Activated naive CD8-positive, alpha-beta T cell treated with anti-CD3 and anti-CD28 coated beads, Interleukin-2, amount 50 U/mL, for 24 hours (primary cell): ENCODE data around the gene PAPSS2.
"Not testable (repeated sequence)": the region's sequence is repeated elsewhere in the genome, so short reads cannot be mapped to it uniquely, and the experiment has no call there.

ENCODE experiments used
- ATAC-seq: fragments of 150-1000 bp; cut with Tn5 transposase; one replicate; pipeline ENCODE4 v1.10.0; 2021
- DNase-seq: peaks from one replicate; pipeline ENCODE4 v3.0.0; 2021
- H3K27ac Mint-ChIP-seq: one replicate; pipeline ENCODE4 v1.8.0; 2021; ENCODE audit warnings: mild to moderate bottlenecking, mixed read lengths
- H3K27me3 Mint-ChIP-seq: one replicate; pipeline ENCODE4 v1.8.0; 2021; ENCODE audit warnings: mixed read lengths
- H3K36me3 Mint-ChIP-seq: one replicate; pipeline ENCODE4 v1.8.0; 2021; ENCODE audit warnings: low read depth, mixed read lengths
- H3K4me1 Mint-ChIP-seq: one replicate; pipeline ENCODE4 v1.8.0; 2021; ENCODE audit warnings: mixed read lengths
- H3K4me3 Mint-ChIP-seq: one replicate; pipeline ENCODE4 v1.8.0; 2021; ENCODE audit warnings: mild to moderate bottlenecking, moderate library complexity, mixed read lengths
- H3K9me3 Mint-ChIP-seq: one replicate; pipeline ENCODE4 v1.8.0; 2021; ENCODE audit warnings: mixed read lengths

PAPSS2 gene

GRCh38 chr10:87632454-87632853, 27.2 kb upstream of the PAPSS2 start:
- H3K9me3 Mint-ChIP-seq, result no peaks in the 10 kb centered on the region
- no peaks in the 10 kb centered on the region for H3K27me3 Mint-ChIP-seq
- H3K27ac Mint-ChIP-seq, result no peak overlapping the region
- H3K4me1 Mint-ChIP-seq, result peaks cover 14% of the 10 kb centered on the region
- DNase-seq (no peak), ATAC-seq (no peak)
- no peak overlapping the region for H3K4me3 Mint-ChIP-seq
- no peaks in the 10 kb centered on the region for H3K36me3 Mint-ChIP-seq

GRCh38 chr10:87634311-87634710, 25.4 kb upstream of the PAPSS2 start:
- Mint-ChIP-seq H3K36me3 (no peaks in the 10 kb centered on the region), H3K9me3 (no peaks in the 10 kb centered on the region), H3K4me1 (peaks cover 14% of the 10 kb centered on the region), H3K4me3 (no peak overlapping the region), H3K27me3 (no peaks in the 10 kb centered on the region), H3K27ac (no peak overlapping the region)
- DNase-seq (no peak), ATAC-seq (no peak)

- peak; percentile 98 for ATAC-seq
- Mint-ChIP-seq H3K4me3 (no peak overlapping the region), H3K27me3 (no peaks in the 10 kb centered on the region), H3K36me3 (no peaks in the 10 kb centered on the region), H3K27ac (peak overlapping the region; percentile 52), H3K4me1 (peaks cover 14% of the 10 kb centered on the region), H3K9me3 (no peaks in the 10 kb centered on the region)
- DNase-seq, result peak; percentile 16
Measured at GRCh38 chr10:87635498-87636312, 24.0 kb upstream of the PAPSS2 start.

GRCh38 chr10:87636313-87636915, 23.3 kb upstream of the PAPSS2 start:
- H3K4me3 Mint-ChIP-seq, result no peak overlapping the region
- H3K27me3 Mint-ChIP-seq, result no peaks in the 10 kb centered on the region
- ATAC-seq (no peak), DNase-seq (no peak)
- H3K36me3 Mint-ChIP-seq, result no peaks in the 10 kb centered on the region
- H3K4me1 Mint-ChIP-seq, result peaks cover 14% of the 10 kb centered on the region
- peak overlapping the region; percentile 12 for H3K27ac Mint-ChIP-seq
- no peaks in the 10 kb centered on the region for H3K9me3 Mint-ChIP-seq

GRCh38 chr10:87639493-87639892, 20.2 kb upstream of the PAPSS2 start:
- Mint-ChIP-seq H3K4me1 (peaks cover 15% of the 10 kb centered on the region), H3K27me3 (no peaks in the 10 kb centered on the region), H3K4me3 (no peak overlapping the region), H3K9me3 (peaks cover 1% of the 10 kb centered on the region), H3K27ac (no peak overlapping the region), H3K36me3 (no peaks in the 10 kb centered on the region)
- ATAC-seq, result no peak
- DNase-seq, result no peak

GRCh38 chr10:87640043-87640442, 19.6 kb upstream of the PAPSS2 start:
- Mint-ChIP-seq H3K4me3 (no peak overlapping the region), H3K27ac (no peak overlapping the region), H3K36me3 (no peaks in the 10 kb centered on the region), H3K9me3 (peaks cover 5% of the 10 kb centered on the region), H3K4me1 (peaks cover 18% of the 10 kb centered on the region), H3K27me3 (no peaks in the 10 kb centered on the region)
- DNase-seq, result no peak
- ATAC-seq, result no peak

- Mint-ChIP-seq H3K36me3 (no peaks in the 10 kb centered on the region), H3K9me3 (peaks cover 5% of the 10 kb centered on the region), H3K4me1 (peaks cover 14% of the 10 kb centered on the region), H3K27ac (no peak overlapping the region), H3K27me3 (no peaks in the 10 kb centered on the region), H3K4me3 (no peak overlapping the region)
- no peak for DNase-seq
- no peak for ATAC-seq
Measured at GRCh38 chr10:87642486-87642885, 17.2 kb upstream of the PAPSS2 start.

- Mint-ChIP-seq H3K4me3 (no peak overlapping the region), H3K9me3 (peaks cover 5% of the 10 kb centered on the region), H3K27me3 (no peaks in the 10 kb centered on the region), H3K4me1 (peaks cover 18% of the 10 kb centered on the region), H3K36me3 (no peaks in the 10 kb centered on the region), H3K27ac (no peak overlapping the region)
- no peak for DNase-seq
- no peak for ATAC-seq
Measured at GRCh38 chr10:87642988-87643387, 16.7 kb upstream of the PAPSS2 start.

- DNase-seq, result no peak
- Mint-ChIP-seq H3K27ac (no peak overlapping the region), H3K4me1 (peaks cover 20% of the 10 kb centered on the region), H3K36me3 (no peaks in the 10 kb centered on the region), H3K9me3 (peaks cover 5% of the 10 kb centered on the region), H3K4me3 (no peak overlapping the region), H3K27me3 (no peaks in the 10 kb centered on the region)
- ATAC-seq, result no peak
Measured at GRCh38 chr10:87643920-87644319, 15.8 kb upstream of the PAPSS2 start.

- H3K4me3 Mint-ChIP-seq, H3K27me3 Mint-ChIP-seq, H3K9me3 Mint-ChIP-seq, DNase-seq, H3K36me3 Mint-ChIP-seq: not testable (repeated sequence)
- Mint-ChIP-seq H3K27ac (peak overlapping the region; percentile 2), H3K4me1 (peaks cover 24% of the 10 kb centered on the region)
- peak; percentile 61 for ATAC-seq
Measured at GRCh38 chr10:87644500-87644899, 15.2 kb upstream of the PAPSS2 start.

GRCh38 chr10:87646192-87646909, 13.3 kb upstream of the PAPSS2 start:
- H3K4me1 Mint-ChIP-seq, result peaks cover 24% of the 10 kb centered on the region
- H3K9me3 Mint-ChIP-seq, result peaks cover 5% of the 10 kb centered on the region
- peak overlapping the region; percentile 48 for H3K27ac Mint-ChIP-seq
- H3K27me3 Mint-ChIP-seq, result peaks cover 3% of the 10 kb centered on the region
- ATAC-seq (no peak), DNase-seq (no peak)
- H3K4me3 Mint-ChIP-seq, result no peak overlapping the region
- no peaks in the 10 kb centered on the region for H3K36me3 Mint-ChIP-seq

GRCh38 chr10:87646935-87647334, 12.7 kb upstream of the PAPSS2 start:
- Mint-ChIP-seq H3K27ac (peak overlapping the region; percentile 48), H3K4me1 (peaks cover 24% of the 10 kb centered on the region), H3K27me3 (peaks cover 6% of the 10 kb centered on the region), H3K4me3 (no peak overlapping the region), H3K36me3 (no peaks in the 10 kb centered on the region), H3K9me3 (peaks cover 5% of the 10 kb centered on the region)
- DNase-seq (no peak), ATAC-seq (peak; percentile 82)

- peaks cover 11% of the 10 kb centered on the region for H3K27me3 Mint-ChIP-seq
- no peaks in the 10 kb centered on the region for H3K36me3 Mint-ChIP-seq
- no peak overlapping the region for H3K27ac Mint-ChIP-seq
- DNase-seq, result no peak
- peaks cover 19% of the 10 kb centered on the region for H3K4me1 Mint-ChIP-seq
- H3K4me3 Mint-ChIP-seq, result no peak overlapping the region
- no peaks in the 10 kb centered on the region for H3K9me3 Mint-ChIP-seq
- no peak for ATAC-seq
Measured at GRCh38 chr10:87650838-87651589, 8.7 kb upstream of the PAPSS2 start.

- DNase-seq, result no peak
- Mint-ChIP-seq H3K27ac (no peak overlapping the region), H3K27me3 (peaks cover 18% of the 10 kb centered on the region), H3K4me1 (peaks cover 16% of the 10 kb centered on the region), H3K9me3 (no peaks in the 10 kb centered on the region), H3K4me3 (no peak overlapping the region), H3K36me3 (no peaks in the 10 kb centered on the region)
- no peak for ATAC-seq
Measured at GRCh38 chr10:87651801-87652200, 7.9 kb upstream of the PAPSS2 start.
